HG02884 (cell line): ENCODE data around the gene WASL.

Experiments used
- ATAC-seq: cut with Tn5 transposase; IDR thresholded peaks from one replicate; pipeline ENCODE4 v1.9.1; 2021; ENCODE audit warnings: mild to moderate bottlenecking, moderate library complexity; ENCODE audit not compliant: unreplicated experiment

Gene WASL

GRCh38 chr7:123662755-123663154, 86.0 kb downstream of the WASL start:
- ATAC-seq, result no peak

- ATAC-seq, result no peak
Measured at GRCh38 chr7:123662293-123662692, 86.5 kb downstream of the WASL start.

GRCh38 chr7:123661765-123662164, 87.0 kb downstream of the WASL start:
- no peak for ATAC-seq

- ATAC-seq, result no peak
Measured at GRCh38 chr7:123660514-123661354, 88.1 kb downstream of the WASL start.

- ATAC-seq, result no peak
Measured at GRCh38 chr7:123658023-123658422, 90.8 kb downstream of the WASL start.

GRCh38 chr7:123657304-123657685, 91.5 kb downstream of the WASL start:
- no peak for ATAC-seq

- no peak for ATAC-seq
Measured at GRCh38 chr7:123656544-123657303, 92.1 kb downstream of the WASL start.

- no peak for ATAC-seq
Measured at GRCh38 chr7:123655614-123656013, 93.2 kb downstream of the WASL start, which contains the start of gene LMOD2. Gene LMOD2, plus strand, starts transcription at chr7:123655866. Its CDS starts 98 bp downstream, at chr7:123655964.

- ATAC-seq, result no peak
Measured at GRCh38 chr7:123653162-123653561, 95.6 kb downstream of the WASL start.

GRCh38 chr7:123652406-123652805, 96.4 kb downstream of the WASL start:
- ATAC-seq, result no peak

- no peak for ATAC-seq
Measured at GRCh38 chr7:123650595-123650994, 98.2 kb downstream of the WASL start.

GRCh38 chr7:123649964-123650363, 98.8 kb downstream of the WASL start:
- ATAC-seq, result no peak

GRCh38 chr7:123647106-123647730, 101.6 kb downstream of the WASL start:
- ATAC-seq, result no peak

GRCh38 chr7:123645516-123645915, 103.3 kb downstream of the WASL start:
- no peak for ATAC-seq

GRCh38 chr7:123643495-123644441, 105.0 kb downstream of the WASL start:
- no peak for ATAC-seq

- ATAC-seq, result no peak
Measured at GRCh38 chr7:123641901-123642300, 106.9 kb downstream of the WASL start.

GRCh38 chr7:123640583-123640982, 108.2 kb downstream of the WASL start:
- ATAC-seq, result no peak

GRCh38 chr7:123639631-123640030, 109.2 kb downstream of the WASL start:
- ATAC-seq, result no peak

GRCh38 chr7:123637878-123638277, 110.9 kb downstream of the WASL start:
- no peak for ATAC-seq

GRCh38 chr7:123637203-123637602, 111.6 kb downstream of the WASL start:
- no peak for ATAC-seq
